Neural cell (in vitro differentiated cells): Measurements from ENCODE around the gene MAP3K7. TPM values are rescaled to one million over a fixed set of nuclear protein-coding genes. Genes with fewer than 3 reads are reported as not detected.

Experiments used
- H2AFZ ChIP-seq: fragments of 200-600, 300-800 bp; sonication (generic), shearing (Covaris generic); 2 replicates; pipeline ENCODE4 v1.6.0; 2014; ENCODE audit warnings: low read depth, mild to moderate bottlenecking, antibody characterized with exemption, low read length, moderate library complexity
- H3F3A ChIP-seq: fragments of 200-600 bp; shearing (Covaris generic); 2 replicates; pipeline ENCODE4 v1.6.1; 2016; ENCODE audit warnings: mild to moderate bottlenecking, moderate library complexity, mixed read lengths, antibody characterized with exemption, low read length; ENCODE audit not compliant: insufficient read depth, poor library complexity, severe bottlenecking
- H3K27ac ChIP-seq: fragments of 200-600, 300-800 bp; sonication (generic), shearing (Covaris generic); 2 replicates; pipeline ENCODE4 v1.5.1; 2014; ENCODE audit warnings: mild to moderate bottlenecking, low read length, moderate library complexity
- H3K27me3 ChIP-seq: fragments of 300-800, 200-600 bp; sonication (generic), shearing (Covaris generic); 2 replicates; pipeline ENCODE4 v1.6.0; 2014; ENCODE audit warnings: mild to moderate bottlenecking, low read depth, low read length, moderate library complexity; ENCODE audit not compliant: insufficient read depth
- H3K36me3 ChIP-seq: fragments of 300-800, 200-600 bp; sonication (generic), shearing (Covaris generic); 2 replicates; pipeline ENCODE4 v1.5.1; 2014; ENCODE audit warnings: mild to moderate bottlenecking, antibody characterized with exemption, low read length, moderate library complexity; ENCODE audit not compliant: insufficient read depth
- H3K4me2 ChIP-seq: fragments of 300-800, 200-600 bp; sonication (generic), shearing (Covaris generic); 2 replicates; pipeline ENCODE4 v1.6.0; 2014; ENCODE audit warnings: mild to moderate bottlenecking, low read length
- H3K4me3 ChIP-seq: fragments of 300-800, 200-600 bp; sonication (generic), shearing (Covaris generic); 2 replicates; pipeline ENCODE4 v1.5.1; 2014; ENCODE audit warnings: mild to moderate bottlenecking, low read length, moderate library complexity
- H3K79me2 ChIP-seq: fragments of 200-600 bp; shearing (Covaris generic); replicated peaks from 2 replicates; pipeline ENCODE4 v1.6.0; 2014; ENCODE audit warnings: mild to moderate bottlenecking, low read length, moderate library complexity; ENCODE audit not compliant: insufficient read depth
- H3K9ac ChIP-seq: fragments of 300-800, 200-600 bp; sonication (generic), shearing (Covaris generic); 2 replicates; pipeline ENCODE4 v1.6.1; 2016; ENCODE audit warnings: mild to moderate bottlenecking, low read length, mixed read lengths
- H3K9me2 ChIP-seq: fragments of 200-600 bp; shearing (Covaris generic); 2 replicates; pipeline ENCODE4 v1.6.1; 2016; ENCODE audit warnings: mild to moderate bottlenecking, low read length, mixed read lengths; ENCODE audit not compliant: insufficient read depth
- H3K9me3 ChIP-seq: fragments of 200-600, 300-800 bp; sonication (generic), shearing (Covaris generic); 2 replicates; pipeline ENCODE4 v1.6.1; 2016; ENCODE audit warnings: mild to moderate bottlenecking, mixed run types, low read length, moderate library complexity, mixed read lengths
- H4K20me1 ChIP-seq: fragments of 200-600 bp; shearing (Covaris generic); 2 replicates; pipeline ENCODE4 v1.6.1; 2016; ENCODE audit warnings: mild to moderate bottlenecking, mixed run types; ENCODE audit not compliant: insufficient read depth
- EP300 ChIP-seq: fragments of 450-650 bp; conservative IDR thresholded peaks from 2 replicates; pipeline ENCODE4 v1.6.1; 2014; ENCODE audit warnings: antibody characterized with exemption, mild to moderate bottlenecking, moderate library complexity; ENCODE audit not compliant: poor library complexity, severe bottlenecking
- EZH2 ChIP-seq: fragments of 200-600, 300-800 bp; shearing (Covaris generic), sonication (generic); IDR thresholded peaks from 2 replicates; pipeline ENCODE4 v1.6.1; 2014; ENCODE audit warnings: antibody characterized with exemption, low read length, borderline replicate concordance, mild to moderate bottlenecking; ENCODE audit not compliant: insufficient read depth, poor library complexity, severe bottlenecking
- MXI1 ChIP-seq: fragments of 450-650 bp; conservative IDR thresholded peaks from 2 replicates; pipeline ENCODE4 v1.6.1; 2014; ENCODE audit warnings: antibody characterized with exemption, mild to moderate bottlenecking; ENCODE audit not compliant: poor library complexity, severe bottlenecking
- POLR2AphosphoS5 ChIP-seq: IDR thresholded peaks from 2 replicates; pipeline ENCODE4 v1.6.1; 2012
- RAD21 ChIP-seq: fragments of 450-650 bp; conservative IDR thresholded peaks from 2 replicates; pipeline ENCODE4 v1.6.1; 2014; ENCODE audit warnings: antibody characterized with exemption, mild to moderate bottlenecking, moderate library complexity
- SMC3 ChIP-seq: fragments of 450-650 bp; conservative IDR thresholded peaks from 2 replicates; pipeline ENCODE4 v1.6.1; 2014; ENCODE audit warnings: antibody characterized with exemption, mild to moderate bottlenecking, moderate library complexity; ENCODE audit not compliant: poor library complexity
- TAF1 ChIP-seq: IDR thresholded peaks from 2 replicates; pipeline ENCODE4 v1.6.1; 2012; ENCODE audit warnings: low read depth
- polyA plus RNA-seq: library from polyadenylated mRNA; depleted of rRNA; stranded (reverse); fragments of >200 nt; gene quantifications from 2 replicates; pipeline ENCODE4 v1.2.3, GENCODE V29; 2014
- TF ChIP-seq, protein P1 (sequence below): fragments of 450-650 bp; IDR thresholded peaks from 2 replicates; pipeline ENCODE4 v1.5.1; 2014; ENCODE audit warnings: antibody characterized with exemption, mild to moderate bottlenecking, moderate library complexity; ENCODE audit not compliant: poor library complexity, severe bottlenecking
- TF ChIP-seq, protein P2 (sequence below): IDR thresholded peaks from 2 replicates; pipeline ENCODE4 v1.6.1; 2012; ENCODE audit warnings: borderline replicate concordance

The MAP3K7 gene
- polyA plus RNA-seq, 1 donor from 2014 or later = 71.6 TPM

DNA sequence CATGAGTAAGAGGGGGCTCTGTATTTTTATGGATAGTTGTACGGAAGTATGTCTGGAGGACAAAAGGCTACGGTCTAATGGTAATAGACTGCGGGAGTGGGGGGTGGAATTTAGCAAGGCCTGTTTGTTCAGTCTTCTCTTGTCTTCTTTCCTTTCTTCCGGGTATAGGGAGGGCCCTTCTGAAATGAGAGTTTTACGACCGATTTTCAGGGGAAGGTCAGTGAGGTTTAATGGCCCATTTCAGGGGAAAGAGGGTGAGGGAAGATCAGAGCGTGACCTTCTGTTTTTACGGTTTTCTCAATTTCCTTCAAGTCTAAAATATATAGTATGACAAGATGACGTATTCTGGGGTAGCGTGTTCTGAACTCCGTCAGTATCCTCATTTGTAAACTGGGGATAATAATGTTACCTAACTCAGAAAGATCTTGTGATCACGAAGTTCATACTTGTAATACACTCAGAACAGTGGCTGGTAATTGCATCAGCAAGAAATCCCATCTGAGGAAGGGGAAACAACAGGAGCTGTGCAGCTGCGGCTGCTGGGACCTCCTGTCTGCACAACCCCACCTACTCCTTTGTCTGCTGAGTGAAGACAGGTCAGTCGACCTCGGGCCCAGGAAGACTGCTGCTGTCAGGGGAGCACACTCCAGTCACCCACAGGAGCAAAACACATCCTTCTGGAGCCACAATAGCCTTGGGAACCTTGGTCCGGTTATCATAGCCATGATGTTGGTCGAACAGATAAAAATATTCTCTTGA, 90.4 kb downstream of the MAP3K7 start:
- Histone ChIP-seq H3K9me2 (no peaks in the 10 kb centered on the region), H2AFZ (no peak overlapping the region), H3K9ac (no peak overlapping the region), H3K27me3 (no peaks in the 10 kb centered on the region), H3K4me3 (no peak overlapping the region), H3K79me2 (no peaks in the 10 kb centered on the region), H3K9me3 (no peaks in the 10 kb centered on the region), H3K27ac (no peak overlapping the region), H3K36me3 (no peaks in the 10 kb centered on the region), H3F3A (no peaks in the 10 kb centered on the region), H3K4me2 (no peak overlapping the region), H4K20me1 (no peaks in the 10 kb centered on the region)
- TF ChIP-seq MXI1 (no peak), EZH2 (no peak), POLR2AphosphoS5 (no peak), SMC3 (no peak), TAF1 (no peak), EP300 (no peak), RAD21 (no peak)
- TF ChIP-seq, protein P1, sequence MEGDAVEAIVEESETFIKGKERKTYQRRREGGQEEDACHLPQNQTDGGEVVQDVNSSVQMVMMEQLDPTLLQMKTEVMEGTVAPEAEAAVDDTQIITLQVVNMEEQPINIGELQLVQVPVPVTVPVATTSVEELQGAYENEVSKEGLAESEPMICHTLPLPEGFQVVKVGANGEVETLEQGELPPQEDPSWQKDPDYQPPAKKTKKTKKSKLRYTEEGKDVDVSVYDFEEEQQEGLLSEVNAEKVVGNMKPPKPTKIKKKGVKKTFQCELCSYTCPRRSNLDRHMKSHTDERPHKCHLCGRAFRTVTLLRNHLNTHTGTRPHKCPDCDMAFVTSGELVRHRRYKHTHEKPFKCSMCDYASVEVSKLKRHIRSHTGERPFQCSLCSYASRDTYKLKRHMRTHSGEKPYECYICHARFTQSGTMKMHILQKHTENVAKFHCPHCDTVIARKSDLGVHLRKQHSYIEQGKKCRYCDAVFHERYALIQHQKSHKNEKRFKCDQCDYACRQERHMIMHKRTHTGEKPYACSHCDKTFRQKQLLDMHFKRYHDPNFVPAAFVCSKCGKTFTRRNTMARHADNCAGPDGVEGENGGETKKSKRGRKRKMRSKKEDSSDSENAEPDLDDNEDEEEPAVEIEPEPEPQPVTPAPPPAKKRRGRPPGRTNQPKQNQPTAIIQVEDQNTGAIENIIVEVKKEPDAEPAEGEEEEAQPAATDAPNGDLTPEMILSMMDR = no peak
- TF ChIP-seq, protein P2, sequence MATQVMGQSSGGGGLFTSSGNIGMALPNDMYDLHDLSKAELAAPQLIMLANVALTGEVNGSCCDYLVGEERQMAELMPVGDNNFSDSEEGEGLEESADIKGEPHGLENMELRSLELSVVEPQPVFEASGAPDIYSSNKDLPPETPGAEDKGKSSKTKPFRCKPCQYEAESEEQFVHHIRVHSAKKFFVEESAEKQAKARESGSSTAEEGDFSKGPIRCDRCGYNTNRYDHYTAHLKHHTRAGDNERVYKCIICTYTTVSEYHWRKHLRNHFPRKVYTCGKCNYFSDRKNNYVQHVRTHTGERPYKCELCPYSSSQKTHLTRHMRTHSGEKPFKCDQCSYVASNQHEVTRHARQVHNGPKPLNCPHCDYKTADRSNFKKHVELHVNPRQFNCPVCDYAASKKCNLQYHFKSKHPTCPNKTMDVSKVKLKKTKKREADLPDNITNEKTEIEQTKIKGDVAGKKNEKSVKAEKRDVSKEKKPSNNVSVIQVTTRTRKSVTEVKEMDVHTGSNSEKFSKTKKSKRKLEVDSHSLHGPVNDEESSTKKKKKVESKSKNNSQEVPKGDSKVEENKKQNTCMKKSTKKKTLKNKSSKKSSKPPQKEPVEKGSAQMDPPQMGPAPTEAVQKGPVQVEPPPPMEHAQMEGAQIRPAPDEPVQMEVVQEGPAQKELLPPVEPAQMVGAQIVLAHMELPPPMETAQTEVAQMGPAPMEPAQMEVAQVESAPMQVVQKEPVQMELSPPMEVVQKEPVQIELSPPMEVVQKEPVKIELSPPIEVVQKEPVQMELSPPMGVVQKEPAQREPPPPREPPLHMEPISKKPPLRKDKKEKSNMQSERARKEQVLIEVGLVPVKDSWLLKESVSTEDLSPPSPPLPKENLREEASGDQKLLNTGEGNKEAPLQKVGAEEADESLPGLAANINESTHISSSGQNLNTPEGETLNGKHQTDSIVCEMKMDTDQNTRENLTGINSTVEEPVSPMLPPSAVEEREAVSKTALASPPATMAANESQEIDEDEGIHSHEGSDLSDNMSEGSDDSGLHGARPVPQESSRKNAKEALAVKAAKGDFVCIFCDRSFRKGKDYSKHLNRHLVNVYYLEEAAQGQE = no peak

DNA sequence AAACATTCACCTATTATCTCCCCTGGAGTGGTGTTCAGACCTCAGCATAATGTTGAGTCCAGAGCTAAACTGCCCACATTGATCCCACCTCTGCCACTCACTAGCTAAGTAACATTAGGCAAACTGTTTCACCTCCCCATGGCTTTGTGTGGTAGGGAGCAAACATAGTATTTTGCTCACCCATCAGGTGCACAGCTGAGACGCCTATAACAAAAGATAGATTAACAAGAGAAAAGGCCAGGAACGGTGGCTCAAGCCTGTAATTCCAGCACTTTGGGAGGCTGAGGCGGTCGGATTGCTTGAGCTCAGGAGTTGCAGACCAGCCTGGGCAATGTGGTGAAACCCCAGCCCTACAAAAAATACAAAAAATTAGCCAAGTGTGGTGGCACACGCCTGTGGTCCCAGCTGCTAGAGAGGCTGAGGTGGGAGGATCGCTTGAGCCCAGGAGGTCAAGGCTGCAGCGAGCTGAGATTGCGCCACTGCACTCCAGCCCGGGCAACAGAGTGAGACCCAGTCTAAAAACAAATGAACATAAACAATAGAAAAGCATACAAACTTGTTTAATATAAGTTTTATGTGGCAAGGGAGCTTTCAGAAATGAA, 91.6 kb downstream of the MAP3K7 start:
- H3F3A ChIP-seq = no peaks in the 10 kb centered on the region
- no peaks in the 10 kb centered on the region for H3K9me2 ChIP-seq
- no peaks in the 10 kb centered on the region for H4K20me1 ChIP-seq
- no peak overlapping the region for H2AFZ ChIP-seq
- no peak overlapping the region for H3K4me3 ChIP-seq
- H3K36me3 ChIP-seq = no peaks in the 10 kb centered on the region
- no peak overlapping the region for H3K4me2 ChIP-seq
- no peaks in the 10 kb centered on the region for H3K9me3 ChIP-seq
- no peaks in the 10 kb centered on the region for H3K27me3 ChIP-seq
- TF ChIP-seq EP300 = no peak
- TF ChIP-seq, protein P1 = no peak
- TF ChIP-seq SMC3 = no peak
- TF ChIP-seq TAF1 = no peak
- TF ChIP-seq POLR2AphosphoS5 = no peak
- H3K79me2 ChIP-seq = no peaks in the 10 kb centered on the region
- no peak overlapping the region for H3K27ac ChIP-seq
- H3K9ac ChIP-seq = no peak overlapping the region
